Upper lobe of left lung (tissue), 4 donors: ENCODE data around the gene PTPRD.

ENCODE experiments used
- CTCF ChIP-seq, 6 experiments: fragments of 450-650 bp in 4 of 6; fragments of 200-600 bp in 2 of 6; sonication (generic) in 2 of 6; IDR thresholded peaks; one replicate each; pipeline ENCODE4 v1.5.1; 2016 to 2019; ENCODE audit warnings: antibody characterized with exemption in 6 of 6
- EP300 ChIP-seq, 4 donors: sonication (generic); formaldehyde crosslinking; IDR thresholded peaks; one replicate each; pipeline ENCODE4 v1.5.1; 2017; ENCODE audit warnings: antibody characterized with exemption in 4 of 4, control low read depth in 2 of 4
- POLR2A ChIP-seq, 4 donors: fragments of 450-650 bp; IDR thresholded peaks; one replicate each; pipeline ENCODE4 v1.5.1; 2016 to 2017; ENCODE audit warnings: antibody characterized with exemption in 4 of 4, mild to moderate bottlenecking in 2 of 4
- POLR2AphosphoS5 ChIP-seq, 2 donors: sonication (generic); formaldehyde crosslinking; IDR thresholded peaks; one replicate each; pipeline ENCODE4 v1.5.1; 2017; ENCODE audit warnings: antibody characterized with exemption in 2 of 2

- TF ChIP-seq POLR2A (IDR thresholded peaks at IDR 0.05), result no peak
- no peak for TF ChIP-seq CTCF (IDR thresholded peaks at IDR 0.05)
- TF ChIP-seq EP300 (IDR thresholded peaks at IDR 0.05), result no peak
- no peak for TF ChIP-seq POLR2AphosphoS5 (IDR thresholded peaks at IDR 0.05)
These were observed 848.0 kb downstream of the PTPRD start for GRCh38 chr9:9764821-9765220.
